Astrocyte of the spinal cord (primary cell): ENCODE measurements around the gene KCNIP4.

Source experiments
- DNase-seq: peaks from one replicate; pipeline ENCODE4 v3.0.0; 2011; ENCODE audit warnings: low read depth, low spot score
- H3K4me3 ChIP-seq: 2 replicates; pipeline ENCODE4 v1.5.1; 2011; ENCODE audit warnings: low read depth, mild to moderate bottlenecking, low read length, moderate library complexity
- CTCF ChIP-seq: IDR thresholded peaks from 2 replicates; pipeline ENCODE4 v1.5.1; 2012; ENCODE audit warnings: low read depth, mild to moderate bottlenecking, low read length, inconsistent platforms
- in situ Hi-C: cut with HindIII; loops from 2 replicates; pipeline ENCODE4 v1.10.0; 2017; ENCODE audit warnings: low sequenced_read_pairs

The KCNIP4 gene

GRCh38 chr4:21347142-21347541 lies 601.4 kb downstream of the KCNIP4 start:
- H3K4me3 ChIP-seq = no peak overlapping the region
- in situ Hi-C loops = no loop called here
- no peak for TF ChIP-seq CTCF
- DNase-seq = no peak

- H3K4me3 ChIP-seq = no peak overlapping the region
- in situ Hi-C loops = no loop called here
- TF ChIP-seq CTCF = no peak
- DNase-seq = no peak
Observed at GRCh38 chr4:21327976-21328700, 620.4 kb downstream of the KCNIP4 start.

- DNase-seq = no peak
- H3K4me3 ChIP-seq = no peak overlapping the region
- no peak for TF ChIP-seq CTCF
- in situ Hi-C loops = no loop called here
Observed at GRCh38 chr4:21320034-21320433, 628.5 kb downstream of the KCNIP4 start.

- no peak for TF ChIP-seq CTCF
- in situ Hi-C loops = no loop called here
- no peak overlapping the region for H3K4me3 ChIP-seq
- no peak for DNase-seq
Observed at GRCh38 chr4:21307709-21308108, 640.9 kb downstream of the KCNIP4 start.

- in situ Hi-C loops = no loop called here
Observed at GRCh38 chr4:21304540-21304887, 644.1 kb downstream of the KCNIP4 start.

GRCh38 chr4:21290562-21290961 lies 658.0 kb downstream of the KCNIP4 start:
- H3K4me3 ChIP-seq = no peak overlapping the region
- TF ChIP-seq CTCF = no peak
- in situ Hi-C loops = no loop called here
- DNase-seq = no peak

More at GRCh38 chr4:21304540-21304887, 644.1 kb downstream of the KCNIP4 start:
- DNase-seq = no peak
- TF ChIP-seq CTCF = no peak
- H3K4me3 ChIP-seq = no peak overlapping the region
